Esophagus squamous epithelium (tissue), 4 donors: Measurements from ENCODE around the gene GPAT3.

Source experiments
- CTCF ChIP-seq, 6 experiments: fragments of 450-650 bp in 4 of 6; fragments of 200-600 bp in 2 of 6; sonication (generic) in 2 of 6; IDR thresholded peaks; one replicate each; pipeline ENCODE4 v1.5.1; 2016 to 2019; ENCODE audit warnings: antibody characterized with exemption in 6 of 6, mild to moderate bottlenecking in 4 of 6, moderate library complexity in 4 of 6
- POLR2A ChIP-seq, 4 donors: fragments of 450-650 bp; IDR thresholded peaks; one replicate each; pipeline ENCODE4 v1.6.1; 2017; ENCODE audit warnings: antibody characterized with exemption in 4 of 4, mild to moderate bottlenecking in 4 of 4, moderate library complexity in 3 of 4

- no peak for TF ChIP-seq POLR2A (IDR thresholded peaks at IDR 0.05)
- TF ChIP-seq CTCF (IDR thresholded peaks at IDR 0.05): no peak
These were observed 73.5 kb downstream of the GPAT3 start for GRCh38 chr4:83609365-83609764.
